NCI-H2107 treated with DMSO at 0.1 percent for 48 hours (cell line): ENCODE data around the gene KCNH2.
"Not testable (repeated sequence)": the region's sequence is repeated elsewhere in the genome, so short reads cannot be mapped to it uniquely, and the experiment has no call there.

Experiments
- DNase-seq: peaks from one replicate; lab custom pipeline; 2025; ENCODE audit not compliant: unreplicated experiment; lab: John Stamatoyannopoulos, UW

Gene KCNH2

GRCh38 chr7:150978126-150978789 is at the start of gene KCNH2:
KCNH2 (minus strand) TSS chr7:150978321; CDS start chr7:150977913, 408 bp downstream.
- DNase-seq, result peak; percentile 66

GRCh38 chr7:151027728-151028130 is 49.6 kb upstream of the KCNH2 start:
- DNase-seq, result not testable (repeated sequence)

- not testable (repeated sequence) for DNase-seq
Observed at GRCh38 chr7:151026771-151027727, 48.9 kb upstream of the KCNH2 start.

GRCh38 chr7:151025924-151026671 is 48.0 kb upstream of the KCNH2 start:
- DNase-seq, result no peak

GRCh38 chr7:151024435-151025056 is 46.4 kb upstream of the KCNH2 start, which contains the start of gene ATG9B:
ATG9B (minus strand) TSS chr7:151024494; CDS start chr7:151024423, 71 bp downstream.
- DNase-seq, result peak; percentile 22

- DNase-seq, result no peak
Observed at GRCh38 chr7:151023232-151023631, 45.1 kb upstream of the KCNH2 start.

GRCh38 chr7:151020231-151020630 is 42.1 kb upstream of the KCNH2 start:
- no peak for DNase-seq

GRCh38 chr7:151019130-151019447 is 41.0 kb upstream of the KCNH2 start:
- DNase-seq, result no peak

- DNase-seq, result no peak
Observed at GRCh38 chr7:151018421-151019129, 40.5 kb upstream of the KCNH2 start.

- DNase-seq, result no peak
Observed at GRCh38 chr7:151017953-151018420, 39.9 kb upstream of the KCNH2 start.

- no peak for DNase-seq
Observed at GRCh38 chr7:151017370-151017952, 39.3 kb upstream of the KCNH2 start.

GRCh38 chr7:151016942-151017341 is 38.8 kb upstream of the KCNH2 start:
- DNase-seq, result no peak

- DNase-seq, result no peak
Observed at GRCh38 chr7:151016505-151016904, 38.4 kb upstream of the KCNH2 start.

- no peak for DNase-seq
Observed at GRCh38 chr7:151015967-151016366, 37.8 kb upstream of the KCNH2 start.

- DNase-seq, result no peak
Observed at GRCh38 chr7:151014950-151015349, 36.8 kb upstream of the KCNH2 start.

- no peak for DNase-seq
Observed at GRCh38 chr7:151013733-151014497, 35.8 kb upstream of the KCNH2 start.

GRCh38 chr7:151013356-151013732 is 35.2 kb upstream of the KCNH2 start:
- DNase-seq, result no peak

GRCh38 chr7:151012911-151013347 is 34.8 kb upstream of the KCNH2 start:
- DNase-seq, result no peak
